Measurements from ENCODE around the gene ATG16L1.

ATG16L1 gene

GRCh38 chr2:233211548-233211895, 40.0 kb upstream of the ATG16L1 start:
- Histone ChIP-seq H3K4me2 (ENCODE audit: insufficient read depth, low read length) (no peak overlapping the region), H3K27ac (ENCODE audit: low read length) (no peak overlapping the region), H3K9me3 (ENCODE audit: insufficient read depth, low read length, severe bottlenecking) (no peaks in the 10 kb centered on the region), H3K27me3 (ENCODE audit: insufficient read depth, low read length, poor library complexity) (no peaks in the 10 kb centered on the region), H3K4me3 (ENCODE audit: low read depth in 1 of 2, low read length in 2 of 2) (no peak overlapping the region), H3K4me1 (ENCODE audit: insufficient read depth, low read length) (no peaks in the 10 kb centered on the region), H2AFZ (ENCODE audit: low read depth, low read length) (no peak overlapping the region), H3K36me3 (ENCODE audit: insufficient read depth, low read length) (0 out of 2 replicates have a peak, but pooled peaks cover 2% of the 10 kb centered on the region), H4K20me1 (ENCODE audit: insufficient read depth, low read length) (no peaks in the 10 kb centered on the region), H3K9ac (ENCODE audit: low read depth, low read length) (no peak overlapping the region), H3K79me2 (ENCODE audit: insufficient read depth, low read length) (no peaks in the 10 kb centered on the region)
- ATAC-seq (ENCODE audit: insufficient read depth, low read depth): no peak
- DNase-seq: no peak
- no peak for TF ChIP-seq CTCF (IDR thresholded peaks at IDR 0.05; ENCODE audit: borderline replicate concordance, extremely low read depth, low read length, poor library complexity, severe bottlenecking)
- no peak for TF ChIP-seq EZH2 (IDR thresholded peaks at IDR 0.05; ENCODE audit: borderline replicate concordance, low read depth, low read length, severe bottlenecking)

- Histone ChIP-seq H3K9me3 (ENCODE audit: insufficient read depth, low read length, severe bottlenecking) (no peaks in the 10 kb centered on the region), H2AFZ (ENCODE audit: low read depth, low read length) (no peak overlapping the region), H3K9ac (ENCODE audit: low read depth, low read length) (no peak overlapping the region), H3K27me3 (ENCODE audit: insufficient read depth, low read length, poor library complexity) (no peaks in the 10 kb centered on the region), H3K4me3 (ENCODE audit: low read depth in 1 of 2, low read length in 2 of 2) (no peak overlapping the region), H3K4me1 (ENCODE audit: insufficient read depth, low read length) (no peaks in the 10 kb centered on the region), H3K27ac (ENCODE audit: low read length) (no peak overlapping the region), H3K36me3 (ENCODE audit: insufficient read depth, low read length) (no peaks in the 10 kb centered on the region), H4K20me1 (ENCODE audit: insufficient read depth, low read length) (no peaks in the 10 kb centered on the region), H3K79me2 (ENCODE audit: insufficient read depth, low read length) (no peaks in the 10 kb centered on the region), H3K4me2 (ENCODE audit: insufficient read depth, low read length) (no peak overlapping the region)
- DNase-seq (no peak), ATAC-seq (ENCODE audit: insufficient read depth, low read depth) (no peak)
- TF ChIP-seq EZH2 (IDR thresholded peaks at IDR 0.05; ENCODE audit: borderline replicate concordance, low read depth, low read length, severe bottlenecking): no peak
- no peak for TF ChIP-seq CTCF (IDR thresholded peaks at IDR 0.05; ENCODE audit: borderline replicate concordance, extremely low read depth, low read length, poor library complexity, severe bottlenecking)
Measured at GRCh38 chr2:233213011-233213410, 38.5 kb upstream of the ATG16L1 start.

GRCh38 chr2:233213975-233214374, 37.5 kb upstream of the ATG16L1 start:
- TF ChIP-seq CTCF (IDR thresholded peaks at IDR 0.05; ENCODE audit: borderline replicate concordance, extremely low read depth, low read length, poor library complexity, severe bottlenecking) (no peak), EZH2 (IDR thresholded peaks at IDR 0.05; ENCODE audit: borderline replicate concordance, low read depth, low read length, severe bottlenecking) (no peak)
- H3K9me3 ChIP-seq (ENCODE audit: insufficient read depth, low read length, severe bottlenecking): no peaks in the 10 kb centered on the region
- no peaks in the 10 kb centered on the region for H3K79me2 ChIP-seq (ENCODE audit: insufficient read depth, low read length)
- DNase-seq (no peak), ATAC-seq (ENCODE audit: insufficient read depth, low read depth) (no peak)
- no peaks in the 10 kb centered on the region for H3K27me3 ChIP-seq (ENCODE audit: insufficient read depth, low read length, poor library complexity)
- no peak overlapping the region for H2AFZ ChIP-seq (ENCODE audit: low read depth, low read length)
- H3K4me1 ChIP-seq (ENCODE audit: insufficient read depth, low read length): no peaks in the 10 kb centered on the region
- no peak overlapping the region for H3K4me3 ChIP-seq (ENCODE audit: low read depth in 1 of 2, low read length in 2 of 2)
- no peak overlapping the region for H3K4me2 ChIP-seq (ENCODE audit: insufficient read depth, low read length)
- no peak overlapping the region for H3K9ac ChIP-seq (ENCODE audit: low read depth, low read length)
- H3K36me3 ChIP-seq (ENCODE audit: insufficient read depth, low read length): no peaks in the 10 kb centered on the region
- no peak overlapping the region for H3K27ac ChIP-seq (ENCODE audit: low read length)
- no peaks in the 10 kb centered on the region for H4K20me1 ChIP-seq (ENCODE audit: insufficient read depth, low read length)

GRCh38 chr2:233217892-233218377, 33.5 kb upstream of the ATG16L1 start:
- Histone ChIP-seq H3K9ac (ENCODE audit: low read depth, low read length) (no peak overlapping the region), H3K36me3 (ENCODE audit: insufficient read depth, low read length) (no peaks in the 10 kb centered on the region), H4K20me1 (ENCODE audit: insufficient read depth, low read length) (no peaks in the 10 kb centered on the region), H3K9me3 (ENCODE audit: insufficient read depth, low read length, severe bottlenecking) (no peaks in the 10 kb centered on the region), H3K4me2 (ENCODE audit: insufficient read depth, low read length) (no peak overlapping the region), H3K27me3 (ENCODE audit: insufficient read depth, low read length, poor library complexity) (no peaks in the 10 kb centered on the region), H3K4me1 (ENCODE audit: insufficient read depth, low read length) (no peaks in the 10 kb centered on the region), H2AFZ (ENCODE audit: low read depth, low read length) (no peak overlapping the region), H3K4me3 (ENCODE audit: low read depth in 1 of 2, low read length in 2 of 2) (no peak overlapping the region), H3K27ac (ENCODE audit: low read length) (no peak overlapping the region), H3K79me2 (ENCODE audit: insufficient read depth, low read length) (no peaks in the 10 kb centered on the region)
- DNase-seq (no peak), ATAC-seq (ENCODE audit: insufficient read depth, low read depth) (no peak)
- TF ChIP-seq EZH2 (IDR thresholded peaks at IDR 0.05; ENCODE audit: borderline replicate concordance, low read depth, low read length, severe bottlenecking) (no peak), CTCF (IDR thresholded peaks at IDR 0.05; ENCODE audit: borderline replicate concordance, extremely low read depth, low read length, poor library complexity, severe bottlenecking) (no peak)

All from DND-41 (cell line).